PC-9 (cell line): ENCODE results near the gene FANCM. TPM values are rescaled to one million over a fixed set of nuclear protein-coding genes. Genes with fewer than 3 reads are reported as not detected.

Experiments used
- BruUV-seq: library from RNA; stranded (reverse); fragments of 400-500 nt; replicated peaks from 2 replicates; lab custom pipeline; 2021; lab: Mats Ljungman, UMichigan
- CTCF ChIA-PET: fragments of 300-600 bp; sonication (Branson Sonifier 250); formaldehyde crosslinking; loops from one replicate; lab custom pipeline; 2022; ENCODE audit warnings: antibody characterized with exemption; lab: Charles Lee
- POLR2A ChIA-PET: fragments of 300-600 bp; sonication (Branson Sonifier 250); formaldehyde crosslinking; loops from one replicate; lab custom pipeline; 2022; ENCODE audit warnings: antibody characterized with exemption; ENCODE audit not compliant: unreplicated experiment; lab: Charles Lee
- DNase-seq, 2 experiments: peaks; one replicate each; pipeline versions ENCODE4 v3.0.0 to v3.0.0-alpha.2; 2015 to 2022; ENCODE audit warnings: mixed read lengths in 1 of 2
- H2AFZ ChIP-seq: fragments of 200-600 bp; sonication (generic); 2 replicates; pipeline ENCODE4 v1.8.1; 2017; ENCODE audit warnings: antibody characterized with exemption
- H3F3A ChIP-seq: fragments of 200-600 bp; sonication (generic); 2 replicates; pipeline ENCODE4 v1.8.1; 2017; ENCODE audit warnings: antibody characterized with exemption, mild to moderate bottlenecking, low read depth; ENCODE audit not compliant: insufficient read depth
- H3K27ac ChIP-seq: fragments of 200-600 bp; sonication (generic); 2 replicates; pipeline ENCODE4 v1.6.1; 2016; ENCODE audit warnings: mixed run types
- H3K27me3 ChIP-seq: fragments of 200-600 bp; sonication (generic); 2 replicates; pipeline ENCODE4 v1.6.1; 2016; ENCODE audit warnings: low read depth, mixed run types; ENCODE audit not compliant: insufficient read depth
- H3K36me3 ChIP-seq: fragments of 200-600 bp; sonication (generic); 2 replicates; pipeline ENCODE4 v1.6.1; 2016; ENCODE audit warnings: low read depth, mixed run types
- H3K4me1 ChIP-seq: fragments of 200-600 bp; sonication (generic); replicated peaks from 2 replicates; pipeline ENCODE4 v1.6.1; 2016; ENCODE audit warnings: mixed run types; ENCODE audit not compliant: insufficient read depth
- H3K4me2 ChIP-seq: fragments of 200-600 bp; sonication (generic); 2 replicates; pipeline ENCODE4 v1.6.1; 2017; ENCODE audit warnings: mixed run types
- H3K4me3 ChIP-seq: fragments of 200-600 bp; sonication (generic); 2 replicates; pipeline ENCODE4 v1.6.1; 2016; ENCODE audit warnings: mixed run types
- H3K79me2 ChIP-seq: fragments of 200-600 bp; sonication (generic); 2 replicates; pipeline ENCODE4 v1.6.1; 2017; ENCODE audit warnings: low read depth, mixed run types
- H3K9me2 ChIP-seq: fragments of 200-600 bp; sonication (generic); 2 replicates; pipeline ENCODE4 v1.8.1; 2017; ENCODE audit warnings: mild to moderate bottlenecking; ENCODE audit not compliant: insufficient read depth
- H3K9me3 ChIP-seq: fragments of 200-600 bp; sonication (generic); 2 replicates; pipeline ENCODE4 v1.8.1; 2016; ENCODE audit warnings: low read depth; ENCODE audit not compliant: insufficient read depth
- H4K20me1 ChIP-seq: fragments of 200-600 bp; sonication (generic); 2 replicates; pipeline ENCODE4 v1.8.1; 2017; ENCODE audit not compliant: insufficient read depth
- EZH2 ChIP-seq: fragments of 200-600 bp; sonication (generic); IDR thresholded peaks from 2 replicates; pipeline ENCODE4 v1.8.0; 2017; ENCODE audit warnings: antibody characterized with exemption, low read depth
- intact Hi-C: fragments of 100-400 bp; cut with micrococcal nuclease; formaldehyde crosslinking; loops from one replicate; pipeline ENCODE4 v1.10.0; 2022; ENCODE audit not compliant: unreplicated experiment
- total RNA-seq: library from RNA; stranded (reverse); gene quantifications from 2 replicates; pipeline ENCODE4 v1.2.3, GENCODE V29; 2021
- TF ChIP-seq, protein P1 (sequence below): fragments of 200-600 bp; sonication (generic); conservative IDR thresholded peaks from 2 replicates; pipeline ENCODE4 v1.6.1; 2017; ENCODE audit warnings: mixed run types, antibody characterized with exemption, mild to moderate bottlenecking, moderate library complexity

The FANCM gene
- total RNA-seq, 1 experiment from 2014 or later = 9.9 TPM

DNA sequence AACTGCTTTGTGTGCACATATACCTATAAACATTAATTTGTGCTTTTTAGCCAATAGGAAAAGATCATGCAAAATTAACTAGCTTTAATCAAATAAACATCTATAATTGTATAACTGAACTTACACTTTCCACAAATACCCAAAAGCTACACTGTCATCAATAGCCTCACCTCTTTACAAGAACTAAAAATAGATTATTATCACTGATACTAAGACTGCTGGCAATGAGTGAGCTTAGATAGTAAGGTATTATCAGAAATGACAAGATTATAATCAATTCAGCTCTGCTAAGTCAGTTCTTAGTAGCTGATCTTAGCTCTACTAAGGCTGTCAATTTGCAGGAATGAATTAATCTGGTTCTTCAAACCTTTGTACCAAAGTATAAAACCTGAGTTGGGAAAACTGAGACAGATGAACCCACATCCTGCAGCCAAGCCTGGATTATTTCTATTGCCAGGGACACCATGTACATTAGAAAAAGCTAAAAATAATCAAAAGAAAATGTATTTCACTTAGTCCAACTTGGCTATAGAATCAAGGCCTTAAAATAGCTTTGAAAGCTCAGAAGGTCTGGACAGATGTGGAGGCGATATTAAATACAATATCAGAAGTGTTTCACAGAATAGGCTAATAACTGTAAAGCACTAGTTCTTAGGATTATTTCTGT is 6.6 kb upstream of the FANCM start:
- H3K4me1 ChIP-seq = 0 out of 2 replicates have a peak, but pooled peaks cover 5% of the 10 kb centered on the region
- TF ChIP-seq EZH2 = no peak
- TF ChIP-seq, protein P1, sequence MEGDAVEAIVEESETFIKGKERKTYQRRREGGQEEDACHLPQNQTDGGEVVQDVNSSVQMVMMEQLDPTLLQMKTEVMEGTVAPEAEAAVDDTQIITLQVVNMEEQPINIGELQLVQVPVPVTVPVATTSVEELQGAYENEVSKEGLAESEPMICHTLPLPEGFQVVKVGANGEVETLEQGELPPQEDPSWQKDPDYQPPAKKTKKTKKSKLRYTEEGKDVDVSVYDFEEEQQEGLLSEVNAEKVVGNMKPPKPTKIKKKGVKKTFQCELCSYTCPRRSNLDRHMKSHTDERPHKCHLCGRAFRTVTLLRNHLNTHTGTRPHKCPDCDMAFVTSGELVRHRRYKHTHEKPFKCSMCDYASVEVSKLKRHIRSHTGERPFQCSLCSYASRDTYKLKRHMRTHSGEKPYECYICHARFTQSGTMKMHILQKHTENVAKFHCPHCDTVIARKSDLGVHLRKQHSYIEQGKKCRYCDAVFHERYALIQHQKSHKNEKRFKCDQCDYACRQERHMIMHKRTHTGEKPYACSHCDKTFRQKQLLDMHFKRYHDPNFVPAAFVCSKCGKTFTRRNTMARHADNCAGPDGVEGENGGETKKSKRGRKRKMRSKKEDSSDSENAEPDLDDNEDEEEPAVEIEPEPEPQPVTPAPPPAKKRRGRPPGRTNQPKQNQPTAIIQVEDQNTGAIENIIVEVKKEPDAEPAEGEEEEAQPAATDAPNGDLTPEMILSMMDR = no peak
- H3K27ac ChIP-seq = no peak overlapping the region
- H3K79me2 ChIP-seq = peaks cover 25% of the 10 kb centered on the region
- intact Hi-C loops = no loop called here
- CTCF ChIA-PET = no interaction called here
- no peak overlapping the region for H2AFZ ChIP-seq
- no peaks in the 10 kb centered on the region for H3K27me3 ChIP-seq
- BruUV-seq = no TSS peak
- H3K9me3 ChIP-seq = no peaks in the 10 kb centered on the region
- no peaks in the 10 kb centered on the region for H3K9me2 ChIP-seq
- POLR2A ChIA-PET = no interaction called here
- no peaks in the 10 kb centered on the region; the same call in 1 of the 2 replicates for H4K20me1 ChIP-seq
- no peak for DNase-seq
- H3K4me3 ChIP-seq = no peak overlapping the region
- no peak overlapping the region for H3K4me2 ChIP-seq
- H3F3A ChIP-seq = no peaks in the 10 kb centered on the region
- H3K36me3 ChIP-seq = peaks cover 7% of the 10 kb centered on the region; the same call in 1 of the 2 replicates

DNA sequence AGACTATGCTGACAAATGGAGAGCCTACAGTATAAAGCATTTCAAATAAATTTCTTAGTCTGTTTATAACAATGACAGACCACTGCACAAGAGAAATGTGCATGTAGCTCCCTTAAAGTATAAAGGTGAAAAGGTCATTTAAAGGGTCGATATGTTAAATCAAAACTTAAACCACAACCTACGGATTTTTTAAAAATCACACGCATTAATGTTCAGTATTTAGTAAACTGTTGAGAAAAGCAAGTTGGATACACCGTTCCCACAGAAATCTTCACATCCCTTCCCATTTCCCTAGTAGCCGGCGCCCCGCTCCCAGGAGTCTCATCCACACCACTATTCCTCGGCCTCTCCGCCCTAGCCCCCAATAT is 2.1 kb upstream of the FANCM start:
- H4K20me1 ChIP-seq = 0 out of 2 replicates have a peak, but pooled peaks cover 3% of the 10 kb centered on the region
- ChIA-PET CTCF (no interaction called here), POLR2A (interaction anchor here (0.5 kb wide), 1 partner anchor 17 kb away, joined by 12 read pairs; no protein-coding TSS in a partner anchor)
- peak overlapping the region; percentile 48 for H3K27ac ChIP-seq
- TF ChIP-seq, protein P1 = no peak
- TF ChIP-seq EZH2 = no peak
- H3K27me3 ChIP-seq = no peaks in the 10 kb centered on the region
- peak overlapping the region; percentile 94 for H3K4me3 ChIP-seq
- H3K9me3 ChIP-seq = no peaks in the 10 kb centered on the region
- peaks cover 51% of the 10 kb centered on the region for H3K79me2 ChIP-seq
- H3K9me2 ChIP-seq = no peaks in the 10 kb centered on the region
- H3K4me2 ChIP-seq = peak overlapping the region; percentile 89
- peaks cover 7% of the 10 kb centered on the region; the same call in 1 of the 2 replicates for H3F3A ChIP-seq
- peaks cover 26% of the 10 kb centered on the region for H3K4me1 ChIP-seq
- intact Hi-C loops = loop anchor here (1.0 to 5.0 kb wide), 3 partner anchors 120 to 236 kb away; partner anchors contain the start of genes MIS18BP1 and TOGARAM1
- peak overlapping the region; percentile 96 for H2AFZ ChIP-seq
- no peak for DNase-seq
- H3K36me3 ChIP-seq = peaks cover 7% of the 10 kb centered on the region; the same call in 1 of the 2 replicates
- no TSS peak for BruUV-seq

DNA sequence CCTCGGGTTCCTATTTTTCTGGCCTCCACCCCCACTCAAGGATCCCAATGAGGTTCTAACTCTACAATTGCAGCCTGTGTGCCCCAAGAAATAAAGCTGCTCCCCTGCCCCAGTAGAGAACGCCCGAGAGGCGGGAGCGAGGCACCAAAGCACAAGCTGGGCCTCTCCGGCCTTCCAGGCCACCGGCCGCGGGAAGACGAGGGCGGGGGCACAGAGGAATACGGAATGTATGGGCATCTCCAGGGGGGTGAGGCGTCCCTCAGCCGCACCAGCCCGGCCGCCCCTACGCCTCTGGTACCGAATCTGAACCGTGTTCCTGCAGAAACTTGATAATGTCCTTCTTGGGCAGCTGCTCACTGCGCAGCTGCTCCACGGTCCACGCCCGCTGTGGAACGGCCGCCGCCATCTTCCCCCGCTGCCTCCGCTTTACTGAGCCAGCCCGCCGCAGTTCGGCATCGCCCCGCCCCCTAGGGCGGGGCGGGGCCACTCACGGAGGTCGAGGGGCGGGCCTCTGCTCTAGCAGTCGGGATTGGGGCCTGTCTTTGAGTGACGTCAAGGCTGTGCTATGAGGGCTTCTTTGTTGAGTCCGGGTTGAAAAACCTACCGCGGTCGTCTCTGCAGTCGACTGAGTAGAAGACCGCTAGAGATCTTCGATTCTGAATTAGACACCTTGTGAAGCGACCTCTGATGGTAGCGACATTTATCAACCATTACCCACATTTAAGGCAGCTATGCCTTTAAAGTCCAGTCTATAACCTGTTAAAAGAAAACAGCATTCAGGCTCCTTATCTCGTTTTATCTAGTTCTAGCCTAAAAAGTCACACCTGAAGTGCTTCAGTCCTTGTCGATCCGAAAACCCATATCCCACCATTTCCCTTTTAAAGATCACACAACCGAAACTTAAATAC is 1.4 kb upstream of the FANCM start, which contains the start of gene FKBP3:
Gene FKBP3 (minus strand): TSS at position 431 of the 908 bp plus-strand sequence. CDS start 25 bp downstream, at position 406.
- CTCF ChIA-PET = no interaction called here
- peak within 1 kb of the TSS; percentile 96 for H2AFZ ChIP-seq
- POLR2A ChIA-PET = interaction anchor here (0.5 to 0.6 kb wide), 3 partner anchors 17 to 172 kb away, joined by 5 to 12 read pairs (median 7); partner anchors contain the start of genes KLHL28 and TOGARAM1
- 0 out of 2 replicates have a peak, but pooled peaks cover 3% of the 10 kb centered on the region for H3K36me3 ChIP-seq
- H3K9me2 ChIP-seq = no peaks in the 10 kb centered on the region
- H3K4me1 ChIP-seq = peaks cover 27% of the 10 kb centered on the region
- H4K20me1 ChIP-seq = 0 out of 2 replicates have a peak, but pooled peaks cover 3% of the 10 kb centered on the region
- peak within 1 kb of the TSS; percentile 89 for H3K4me2 ChIP-seq
- DNase-seq = peak; percentile 91 to 98
- TF ChIP-seq EZH2 = no peak
- TF ChIP-seq, protein P1 = peak; percentile 22; the same call in 1 of the 2 replicates
- intact Hi-C loops = loop anchor here (1.0 to 5.0 kb wide), 3 partner anchors 119 to 237 kb away; partner anchors contain the start of genes MIS18BP1 and TOGARAM1
- no peaks in the 10 kb centered on the region for H3K9me3 ChIP-seq
- no peaks in the 10 kb centered on the region for H3K27me3 ChIP-seq
- peaks cover 57% of the 10 kb centered on the region for H3K79me2 ChIP-seq
- H3F3A ChIP-seq = peaks cover 7% of the 10 kb centered on the region; the same call in 1 of the 2 replicates
- H3K27ac ChIP-seq = peak within 1 kb of the TSS; percentile 72
- peak within 1 kb of the TSS; percentile 94 for H3K4me3 ChIP-seq
- BruUV-seq = no TSS peak
